GM12892 (cell line): ENCODE measurements around the gene ASCC2.
"Not testable (repeated sequence)": the region's sequence is repeated elsewhere in the genome, so short reads cannot be mapped to it uniquely, and the experiment has no call there.

Experiments
- DNase-seq: peaks from one replicate; pipeline ENCODE4 v3.0.0; 2011; ENCODE audit not compliant: insufficient read length
- FAIRE-seq: peaks from 2 replicates; lab custom pipeline; 2011; peaks lifted over from hg19 to GRCh38; lab: Jason Lieb, UNC
- POLR2A ChIP-seq: IDR thresholded peaks from 2 replicates; pipeline ENCODE4 v1.6.1; 2011; ENCODE audit warnings: low read depth, low read length, control low read depth
- POLR2AphosphoS5 ChIP-seq: IDR thresholded peaks from 2 replicates; pipeline ENCODE4 v1.6.1; 2011; ENCODE audit warnings: low read depth, low read length, control low read depth
- TAF1 ChIP-seq: IDR thresholded peaks from 2 replicates; pipeline ENCODE4 v1.6.1; 2011; ENCODE audit warnings: low read depth, mild to moderate bottlenecking, control low read depth, low read length, borderline replicate concordance

ASCC2 gene

DNA sequence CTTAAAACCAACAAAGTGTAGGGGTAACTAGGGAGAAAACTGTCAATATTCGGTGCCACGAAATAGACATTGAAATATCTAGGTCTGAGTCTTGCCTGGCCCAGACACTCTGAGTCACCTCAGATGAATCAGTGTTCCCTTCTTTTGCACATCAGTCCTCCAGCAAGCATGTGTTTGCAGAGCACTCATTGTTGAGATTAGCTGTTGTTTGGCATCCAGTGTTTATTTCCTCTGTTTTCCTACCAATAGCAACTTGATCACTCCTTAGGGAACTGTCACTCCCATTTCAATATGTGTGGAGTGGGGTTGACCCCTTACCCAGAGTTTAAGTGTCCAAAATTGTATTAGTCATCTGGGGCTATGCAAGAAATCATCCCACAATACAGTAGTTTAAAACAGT is 4.7 kb upstream of the ASCC2 start:
- TF ChIP-seq POLR2AphosphoS5, result no peak
- no peak for TF ChIP-seq POLR2A
- no peak for TF ChIP-seq TAF1
- no peak for DNase-seq
- FAIRE-seq, result peak; percentile 9

DNA sequence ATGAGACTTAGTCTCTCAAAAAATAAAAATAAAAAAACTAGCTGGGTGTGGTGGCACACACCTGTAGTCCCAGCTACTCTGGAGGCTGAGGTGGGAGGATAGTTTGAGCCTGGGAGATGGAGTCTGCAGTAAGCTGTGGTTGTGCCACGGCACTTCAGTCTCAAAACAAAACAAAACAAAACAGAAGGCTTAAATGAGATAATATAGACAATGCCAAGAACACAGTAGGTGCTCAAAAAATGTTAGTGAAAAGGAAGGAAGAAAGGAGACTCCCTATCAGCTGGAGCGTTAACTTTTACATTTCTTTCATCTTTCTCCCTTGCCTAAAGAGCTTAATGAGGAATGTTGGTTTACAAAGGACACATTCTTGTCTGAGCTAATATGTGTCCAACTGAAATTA is 4.1 kb upstream of the ASCC2 start:
- DNase-seq, result no peak
- no peak for FAIRE-seq
- TF ChIP-seq TAF1 (no peak), POLR2A (no peak), POLR2AphosphoS5 (no peak)

DNA sequence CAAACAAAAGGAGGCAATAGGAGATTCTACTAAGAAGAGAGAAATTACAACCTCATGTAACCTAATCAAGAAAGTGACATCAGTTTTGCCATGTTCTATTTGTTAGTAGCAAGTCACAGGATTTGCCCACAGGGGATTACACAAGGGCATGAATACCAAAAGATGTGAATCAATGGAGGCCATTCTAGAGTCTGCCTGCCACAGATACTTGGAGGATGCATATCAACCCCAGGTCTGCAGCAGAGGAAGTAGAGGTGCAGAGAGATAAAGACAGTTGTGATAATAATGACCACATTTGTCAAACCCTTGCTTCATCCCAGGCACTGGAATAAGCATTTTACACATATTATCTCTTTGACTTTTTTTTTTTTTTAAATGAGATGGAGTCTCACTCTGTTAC is 2.4 kb upstream of the ASCC2 start:
- FAIRE-seq (no peak), DNase-seq (no peak)
- no peak for TF ChIP-seq POLR2AphosphoS5

DNA sequence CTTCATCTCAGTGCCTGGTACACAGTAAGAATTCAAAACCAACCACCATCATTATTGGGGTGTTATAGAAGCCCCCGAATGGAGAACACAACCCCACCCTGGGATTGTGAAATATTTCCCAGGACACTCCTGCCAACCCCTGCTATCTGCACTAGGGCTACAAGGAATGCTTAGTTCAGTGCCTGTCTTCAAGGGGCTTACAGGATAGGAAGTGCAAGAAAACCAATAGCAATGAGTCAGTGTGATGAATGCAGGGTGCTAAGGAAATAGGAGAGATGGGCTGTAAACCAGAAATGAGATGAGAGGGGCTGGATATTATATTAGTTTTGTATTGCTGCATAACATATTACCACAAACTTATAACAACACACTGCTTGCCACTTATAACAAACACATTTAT is 965 bp upstream of the ASCC2 start:
- no peak for FAIRE-seq
- DNase-seq, result no peak
- no peak for TF ChIP-seq POLR2A
- TF ChIP-seq POLR2AphosphoS5, result no peak
- no peak for TF ChIP-seq TAF1

DNA sequence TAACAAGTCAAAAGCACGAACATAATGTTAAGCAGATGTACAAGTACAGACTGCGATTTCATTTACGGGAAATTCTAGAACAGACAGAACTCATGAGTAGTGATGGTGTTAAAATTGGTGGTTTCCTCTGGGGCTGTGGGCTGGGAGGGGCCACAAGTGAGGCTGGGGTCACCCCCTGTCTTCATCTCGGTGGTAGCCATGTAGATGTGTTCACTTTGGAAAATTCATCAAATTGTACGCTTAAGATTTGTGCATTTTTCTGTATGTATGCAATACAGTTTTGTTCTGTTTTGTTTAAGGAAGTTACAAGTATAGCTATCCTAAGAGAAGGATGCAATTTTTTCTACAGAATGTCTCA is 504 bp upstream of the ASCC2 start:
- DNase-seq, result no peak
- TF ChIP-seq POLR2A (no peak), TAF1 (no peak), POLR2AphosphoS5 (no peak)
- no peak for FAIRE-seq

DNA sequence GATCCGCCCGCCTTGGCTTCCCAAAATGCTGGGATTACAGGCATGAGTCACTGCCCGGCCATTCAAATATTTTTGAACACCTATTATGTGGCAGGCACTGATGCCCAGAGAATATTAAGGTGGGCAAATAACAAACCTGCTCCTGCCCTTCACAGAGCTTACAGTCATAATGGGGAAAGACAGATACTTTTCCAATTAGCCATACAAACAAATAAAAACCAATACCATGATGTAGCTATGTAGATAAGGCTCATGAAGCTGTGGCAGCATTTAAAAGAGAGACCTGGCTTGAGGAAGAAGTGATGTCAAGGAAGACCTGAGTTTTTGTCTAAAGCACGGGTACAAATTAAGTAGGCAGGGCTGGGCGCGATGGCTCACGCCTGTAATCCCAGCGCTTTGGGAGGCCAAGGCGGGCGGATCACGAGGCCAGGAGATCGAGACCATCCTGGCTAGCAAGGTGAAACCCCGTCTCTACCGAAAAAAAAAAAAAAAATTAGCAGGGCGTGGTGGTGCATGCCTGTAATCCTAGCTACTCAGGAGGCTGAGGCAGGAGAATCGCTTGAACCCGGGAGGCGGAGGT is 1.2 kb downstream of the ASCC2 start:
- not testable (repeated sequence) for FAIRE-seq, DNase-seq

DNA sequence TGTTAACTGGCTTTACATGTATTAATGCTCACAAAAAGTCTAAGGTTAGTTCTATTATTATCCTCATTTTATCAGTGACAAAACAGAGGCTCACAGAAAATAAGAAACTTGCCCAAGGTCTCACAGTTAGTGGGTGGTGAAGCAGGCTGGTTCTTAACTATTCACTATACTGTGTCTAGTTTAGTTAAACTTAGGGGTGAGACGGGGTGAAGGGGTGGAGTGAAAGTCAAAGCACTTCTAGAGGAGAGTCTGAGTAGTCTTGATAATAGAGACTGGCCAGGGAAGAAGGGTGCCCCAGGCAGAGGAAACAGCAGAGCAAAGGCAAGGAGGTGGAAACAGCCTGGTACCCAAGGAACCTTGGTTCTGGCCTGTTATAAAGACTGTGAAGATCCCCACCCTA is 4.0 kb downstream of the ASCC2 start:
- DNase-seq (no peak), FAIRE-seq (no peak)
- no peak for TF ChIP-seq POLR2A
- no peak for TF ChIP-seq POLR2AphosphoS5
- no peak for TF ChIP-seq TAF1

DNA sequence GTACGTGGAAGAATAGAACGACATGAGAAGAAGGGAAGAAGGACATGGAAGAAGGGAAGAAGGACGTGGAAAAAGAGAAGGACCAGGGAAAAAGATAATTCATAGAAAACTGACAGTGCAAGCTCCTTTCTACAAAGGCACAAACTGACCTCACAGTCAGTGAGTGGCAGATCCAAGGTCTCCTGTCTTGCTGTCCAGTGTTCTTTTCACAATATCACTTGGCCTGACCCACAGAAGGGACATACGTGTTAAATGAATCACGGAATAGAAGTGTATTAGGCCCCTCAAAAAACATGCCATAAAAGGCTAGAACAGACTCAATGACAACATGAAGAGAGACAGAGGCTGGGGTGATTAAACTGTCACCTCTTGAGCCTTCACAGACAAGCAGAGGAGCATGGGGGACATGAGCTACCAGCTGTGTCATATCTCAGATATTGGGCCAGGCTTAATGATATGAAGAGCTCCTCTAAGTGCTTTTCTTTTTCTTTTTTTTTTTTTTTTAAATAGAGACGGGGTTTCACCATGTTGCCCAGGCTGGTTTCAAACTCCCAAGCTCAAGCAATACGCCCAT is 4.6 kb downstream of the ASCC2 start:
- DNase-seq (no peak), FAIRE-seq (no peak)
- TF ChIP-seq POLR2AphosphoS5, result no peak
- no peak for TF ChIP-seq TAF1
- TF ChIP-seq POLR2A, result no peak

DNA sequence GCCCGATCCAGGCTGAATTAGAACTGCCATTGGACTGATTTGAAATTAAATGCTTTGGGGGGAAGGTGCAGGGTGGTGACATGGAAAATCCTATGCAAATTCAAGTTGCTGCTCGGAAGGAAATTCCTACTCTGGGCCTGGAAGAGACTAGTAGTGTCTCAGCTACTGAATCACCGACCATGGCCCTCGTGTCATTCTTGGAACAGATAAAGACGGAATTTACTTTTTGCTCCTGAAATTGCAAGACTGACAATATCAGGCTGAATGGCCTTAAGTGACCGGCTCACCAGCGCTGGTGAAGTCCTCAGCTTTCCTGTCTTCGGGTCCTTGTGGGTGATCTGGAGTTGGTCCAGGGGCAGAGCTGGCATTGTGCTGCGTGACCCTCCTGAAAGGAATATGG is 6.1 kb downstream of the ASCC2 start:
- no peak for TF ChIP-seq POLR2AphosphoS5
- TF ChIP-seq TAF1, result no peak
- no peak for TF ChIP-seq POLR2A
- no peak for DNase-seq
- no peak for FAIRE-seq

DNA sequence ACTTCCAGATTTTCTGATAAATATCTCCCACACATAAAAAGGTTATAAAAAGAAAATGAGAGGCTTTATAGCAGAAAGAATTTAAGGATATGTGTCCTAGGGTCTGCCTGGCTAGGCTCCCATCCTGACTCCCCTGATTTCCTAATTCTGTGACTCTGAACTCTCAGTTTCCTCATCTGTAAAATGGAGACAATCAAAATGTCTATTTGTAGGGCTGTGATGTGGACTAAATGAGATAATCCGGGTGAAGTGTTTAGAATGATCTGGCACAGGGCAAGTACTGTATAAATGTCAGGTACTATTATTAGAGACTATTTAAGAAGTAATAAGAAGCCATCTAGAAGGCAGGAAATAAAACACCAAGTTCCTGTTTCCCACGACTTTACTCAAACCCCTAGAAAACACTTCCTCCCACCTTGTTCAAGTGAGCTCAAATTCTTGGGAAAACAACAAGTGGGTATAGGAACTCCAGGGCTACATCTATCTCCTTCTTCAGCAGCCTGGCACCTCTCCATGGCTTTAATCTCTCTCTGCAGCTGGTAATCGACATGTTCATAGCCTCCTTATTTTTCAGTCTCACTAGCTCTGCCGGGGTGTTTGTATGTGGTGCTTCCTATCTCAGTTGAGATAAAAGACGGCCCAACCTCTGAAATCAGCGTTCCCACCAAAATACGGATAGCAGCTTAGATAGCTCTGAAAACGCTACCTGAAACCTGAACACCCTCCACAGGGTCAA is 6.7 kb downstream of the ASCC2 start:
- no peak for DNase-seq
- FAIRE-seq, result no peak
- TF ChIP-seq TAF1 (no peak), POLR2AphosphoS5 (no peak), POLR2A (no peak)

DNA sequence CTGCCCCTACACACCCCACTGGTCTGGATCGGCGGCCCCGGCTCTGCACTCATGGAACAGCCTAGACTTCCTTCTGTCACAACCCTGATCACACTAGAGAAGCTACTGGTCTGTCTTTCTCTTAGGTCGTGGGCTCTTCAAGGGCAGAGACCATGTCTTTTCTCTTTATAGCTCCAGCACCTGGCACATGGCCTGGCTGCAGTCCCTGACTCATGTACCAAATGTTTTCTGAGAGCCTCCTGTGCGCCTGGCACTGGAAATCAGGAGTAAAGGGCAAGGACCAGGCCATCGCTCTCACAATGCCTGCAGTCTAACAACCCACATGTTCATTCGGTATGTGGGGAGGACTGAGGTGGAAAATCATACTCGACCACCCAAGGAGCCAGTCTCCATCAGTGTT is 7.5 kb downstream of the ASCC2 start:
- TF ChIP-seq POLR2A (no peak), POLR2AphosphoS5 (no peak)
- FAIRE-seq (no peak), DNase-seq (no peak)

DNA sequence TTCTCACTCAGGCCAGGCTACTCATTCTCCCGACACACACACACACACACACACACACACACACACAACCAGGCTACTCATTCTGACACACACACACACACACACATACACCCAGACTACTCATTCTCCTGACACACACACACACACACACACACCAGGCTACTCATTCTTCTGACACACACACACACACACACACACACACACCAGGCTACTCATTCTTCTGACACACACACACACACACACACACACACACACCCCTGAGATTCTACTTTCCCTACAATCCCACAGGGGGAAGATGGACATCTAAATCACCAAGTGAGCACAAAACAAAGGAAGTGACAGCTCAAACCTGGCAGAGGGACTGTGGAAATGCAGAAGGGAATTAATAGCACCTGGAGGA is 10.3 kb downstream of the ASCC2 start:
- not testable (repeated sequence) for FAIRE-seq, DNase-seq

DNA sequence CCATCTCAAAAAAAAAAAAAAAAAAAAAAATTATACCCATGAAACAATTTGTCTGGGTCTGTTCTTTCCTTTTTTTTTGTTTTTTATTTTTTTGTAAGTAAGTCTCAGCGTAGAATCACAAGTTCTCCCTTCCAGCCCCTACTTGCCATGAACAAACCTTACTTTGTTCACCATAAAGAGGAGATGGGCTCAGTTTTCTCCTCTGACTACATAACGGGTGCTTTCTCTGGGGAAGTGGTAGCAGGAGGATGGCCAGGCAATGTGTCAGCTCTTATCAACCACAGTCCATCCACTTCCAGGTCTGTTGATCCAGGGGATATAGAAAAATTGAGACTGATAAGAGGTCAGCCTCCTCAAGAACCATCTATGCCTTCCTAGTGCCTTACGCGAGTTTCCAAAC is 11.0 kb downstream of the ASCC2 start:
- DNase-seq (no peak), FAIRE-seq (no peak)
- TF ChIP-seq TAF1, result no peak
- no peak for TF ChIP-seq POLR2AphosphoS5
- TF ChIP-seq POLR2A, result no peak

DNA sequence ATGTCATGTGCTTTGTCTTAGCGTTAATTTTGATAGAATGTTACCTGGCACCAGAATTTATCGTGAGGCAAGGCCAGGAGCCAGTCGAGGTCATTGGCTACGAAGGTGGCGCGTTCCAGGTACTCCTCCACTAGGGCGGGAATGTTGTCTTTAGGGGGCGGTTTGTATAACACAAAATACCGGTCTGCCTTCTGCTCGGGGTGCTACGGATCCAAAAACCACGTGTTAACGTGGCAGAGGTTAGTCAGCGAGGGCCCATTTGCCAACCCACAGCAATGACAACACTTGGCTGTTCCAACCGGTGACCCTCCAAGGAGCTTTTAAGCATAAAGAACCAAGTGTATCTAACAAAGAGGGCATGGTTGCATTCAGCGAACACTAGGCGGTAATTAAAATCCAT is 12.5 kb downstream of the ASCC2 start:
- no peak for TF ChIP-seq POLR2A
- TF ChIP-seq POLR2AphosphoS5, result no peak
- no peak for TF ChIP-seq TAF1
- FAIRE-seq (no peak), DNase-seq (no peak)
